NCI-H187 treated with DMSO at 0.1 percent for 48 hours (cell line): ENCODE results near the gene TMEM229B.

Experiments used
- DNase-seq: peaks from one replicate; lab custom pipeline; 2025; lab: John Stamatoyannopoulos, UW

The TMEM229B gene

DNA sequence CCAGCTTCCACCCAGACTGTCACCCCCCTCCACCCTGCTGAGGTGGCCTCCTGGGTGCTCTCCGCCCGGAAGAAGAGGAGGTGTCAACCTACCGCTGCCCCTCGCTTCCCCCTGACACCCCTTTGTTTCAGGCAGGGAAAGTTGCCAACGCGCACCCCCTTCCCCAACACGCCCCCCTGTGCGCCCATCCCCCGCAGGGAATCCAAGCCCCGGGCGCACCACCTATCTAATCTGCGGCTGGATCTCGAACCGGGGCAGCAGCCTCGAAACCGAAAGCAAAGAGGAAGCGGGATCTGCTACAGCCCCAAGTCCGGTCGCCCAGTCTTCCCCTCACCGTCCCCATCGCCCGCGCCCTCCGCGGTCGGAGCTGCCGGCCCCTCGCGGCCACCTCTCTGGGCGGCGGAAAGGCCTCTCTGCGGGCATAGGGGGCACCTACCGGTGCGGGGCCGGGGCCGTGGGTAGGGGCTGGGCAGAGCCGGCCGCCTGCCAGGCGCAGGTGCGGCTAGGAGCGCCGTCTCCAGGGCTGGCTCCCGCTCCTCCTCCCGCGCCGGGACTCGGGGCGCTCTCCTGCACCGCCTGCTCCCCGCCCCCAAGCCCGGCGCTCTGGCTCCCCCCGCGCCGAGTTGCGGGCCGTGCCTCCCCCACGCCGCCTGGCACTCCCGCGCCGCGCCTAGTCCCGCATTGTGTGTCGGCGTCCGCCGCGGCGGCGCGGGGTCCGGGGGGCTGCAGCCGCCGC is 26.3 kb upstream of the TMEM229B start:
- no peak for DNase-seq

DNA sequence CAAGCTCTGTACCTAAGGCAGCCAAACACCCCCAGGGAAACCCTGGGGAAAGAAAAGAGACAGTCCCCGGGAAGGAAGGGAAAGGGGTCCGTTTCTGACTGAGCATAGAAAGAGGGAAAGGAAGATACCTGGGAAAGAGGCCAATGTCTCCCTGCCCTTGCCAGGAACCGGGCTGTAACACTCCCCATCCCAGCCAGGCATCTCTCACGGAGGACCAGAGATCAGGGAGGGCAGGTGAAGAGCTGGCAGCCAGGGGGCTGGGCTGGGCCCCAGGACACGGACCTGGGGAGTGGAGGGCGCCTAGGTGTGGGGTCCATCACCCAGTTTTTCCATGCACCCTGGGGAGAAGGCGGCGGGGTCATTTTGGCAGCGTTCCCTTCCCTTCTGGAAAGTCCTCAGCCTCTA is 25.7 kb upstream of the TMEM229B start:
- DNase-seq: no peak

DNA sequence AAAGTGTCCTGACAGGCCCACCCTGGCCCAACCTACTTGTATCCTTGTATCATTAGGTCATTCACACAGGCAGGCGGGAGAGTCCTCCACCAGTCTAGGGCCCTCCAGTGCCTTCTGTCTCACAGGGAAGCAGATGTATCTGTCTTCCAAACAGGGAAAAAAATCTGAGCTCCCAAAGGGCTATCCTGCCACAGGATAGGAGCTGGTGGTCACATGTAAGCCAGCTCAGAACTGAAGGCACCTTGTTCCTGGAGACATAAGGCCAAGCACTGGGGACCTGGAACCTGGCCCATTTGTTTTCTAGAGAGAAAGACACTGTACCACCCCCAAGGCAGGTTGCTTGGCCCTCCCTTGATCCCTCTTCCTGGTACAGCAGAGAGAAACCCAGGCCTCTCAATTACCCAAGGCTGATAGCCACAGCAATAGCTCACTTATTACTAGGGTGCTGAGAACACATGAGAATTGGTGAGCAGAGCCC is 25.1 kb upstream of the TMEM229B start:
- no peak for DNase-seq

DNA sequence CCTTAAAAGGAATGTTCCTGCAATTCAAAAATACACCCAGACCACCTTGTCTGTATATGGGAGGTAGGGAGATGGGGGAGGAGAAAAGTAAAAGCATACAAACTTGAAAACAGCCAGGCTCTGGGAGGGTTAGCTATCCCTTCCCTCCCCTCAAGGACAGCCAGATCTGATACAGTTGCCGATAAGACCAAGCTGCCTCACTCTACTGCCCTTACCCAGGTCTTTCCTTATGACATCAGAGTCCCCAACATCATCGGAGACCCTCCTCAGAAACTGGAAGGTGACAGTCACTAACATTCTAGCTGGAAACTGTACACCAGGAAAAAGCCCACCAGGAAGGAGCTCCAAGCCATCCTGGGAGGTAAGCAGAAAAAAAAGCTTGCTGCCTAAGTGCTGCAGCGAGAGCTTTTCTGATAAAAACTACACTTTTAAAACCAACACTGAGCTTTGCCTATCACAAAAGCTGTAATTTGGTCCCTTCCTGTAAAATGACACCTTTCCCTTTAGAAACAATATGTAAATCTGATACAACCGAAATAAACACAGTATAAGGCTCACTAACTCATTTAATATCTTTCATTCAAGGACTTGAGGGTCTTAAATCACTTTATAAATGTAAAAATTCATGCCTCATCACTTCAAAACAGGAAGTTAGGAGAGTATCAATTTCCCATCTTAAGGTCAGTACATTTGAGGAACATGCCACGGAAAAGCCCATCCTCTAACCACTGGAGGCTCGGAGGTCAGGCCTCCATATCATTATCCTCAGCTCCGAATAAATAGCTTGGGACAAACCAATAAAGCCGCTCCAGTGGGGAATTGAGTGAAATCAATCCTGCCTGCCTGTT is 24.2 kb upstream of the TMEM229B start:
- no peak for DNase-seq

DNA sequence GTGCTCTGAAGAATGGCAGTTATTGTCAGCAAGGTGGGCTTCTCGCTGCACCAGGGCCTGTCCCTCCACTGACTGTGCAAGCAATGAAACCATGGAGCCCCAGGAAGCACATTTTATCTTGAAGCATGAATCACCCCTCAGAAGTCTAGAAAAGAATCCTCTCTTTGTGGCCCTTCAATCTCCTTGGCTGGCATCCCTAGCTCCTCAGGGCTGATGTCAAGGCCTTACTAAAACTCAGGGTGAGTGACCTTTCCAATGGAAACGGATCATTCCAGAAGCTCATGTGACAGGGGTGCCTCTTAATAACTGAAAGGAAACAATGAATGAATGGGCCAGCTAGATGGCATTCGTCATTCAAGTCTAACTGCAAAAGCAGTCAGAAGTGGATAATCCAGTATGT is 22.3 kb upstream of the TMEM229B start:
- no peak for DNase-seq

DNA sequence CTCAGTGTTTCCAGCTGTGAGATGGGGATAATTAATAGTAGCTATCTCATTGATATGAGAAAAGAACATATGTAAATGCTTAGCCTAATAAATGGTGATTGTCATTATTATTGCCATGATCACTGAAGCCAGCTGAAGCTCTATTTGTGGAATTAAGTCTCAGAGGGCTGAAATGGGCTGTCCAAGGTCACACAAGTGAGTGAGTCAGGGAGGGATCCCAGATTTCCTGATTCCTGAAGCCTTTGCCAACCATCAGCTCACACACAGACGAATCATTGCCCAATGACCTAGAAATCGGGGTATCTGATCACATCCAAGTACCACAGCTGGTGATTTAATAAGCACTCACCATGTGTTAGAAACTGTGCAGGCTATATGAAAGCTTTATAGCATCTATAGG is 21.6 kb upstream of the TMEM229B start:
- DNase-seq: no peak

DNA sequence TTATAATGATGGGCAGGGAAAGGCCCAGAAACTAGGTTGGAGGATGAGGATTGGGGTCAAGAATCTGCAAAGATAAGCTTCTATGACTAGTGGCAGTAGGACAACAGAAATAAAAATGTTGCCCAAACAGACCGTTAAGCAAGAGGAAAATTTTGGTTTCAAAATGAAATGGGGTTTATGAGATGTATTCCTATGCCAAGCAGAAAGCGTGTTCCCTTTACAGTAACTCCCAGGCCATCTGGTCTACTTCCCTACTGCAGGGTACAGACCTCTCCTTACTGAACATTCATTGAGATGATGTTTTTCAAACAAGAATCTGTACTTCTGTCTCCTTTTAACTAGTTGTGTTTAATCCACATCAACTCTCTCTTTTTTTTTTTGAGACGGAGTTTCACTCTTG is 20.4 kb upstream of the TMEM229B start:
- no peak for DNase-seq

DNA sequence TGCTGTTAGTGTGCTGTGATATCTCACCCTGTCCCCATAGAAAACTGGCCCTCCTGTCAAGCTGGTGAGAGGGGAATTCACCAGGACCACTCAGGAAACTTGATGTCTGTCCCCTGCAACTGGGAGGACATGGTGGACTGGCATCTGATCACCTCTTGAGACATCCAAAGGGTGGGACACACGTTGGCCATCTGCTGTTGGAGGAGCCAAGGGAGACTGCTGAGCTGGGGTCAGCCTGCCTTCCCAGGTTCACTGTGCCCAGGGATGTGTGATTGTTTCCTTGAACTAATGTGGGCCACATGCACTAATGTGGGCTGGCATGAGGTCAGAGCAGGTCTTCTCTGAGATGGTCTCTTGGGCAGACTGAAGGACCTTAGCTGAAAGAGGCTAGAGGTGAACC is 16.7 kb upstream of the TMEM229B start:
- no peak for DNase-seq

DNA sequence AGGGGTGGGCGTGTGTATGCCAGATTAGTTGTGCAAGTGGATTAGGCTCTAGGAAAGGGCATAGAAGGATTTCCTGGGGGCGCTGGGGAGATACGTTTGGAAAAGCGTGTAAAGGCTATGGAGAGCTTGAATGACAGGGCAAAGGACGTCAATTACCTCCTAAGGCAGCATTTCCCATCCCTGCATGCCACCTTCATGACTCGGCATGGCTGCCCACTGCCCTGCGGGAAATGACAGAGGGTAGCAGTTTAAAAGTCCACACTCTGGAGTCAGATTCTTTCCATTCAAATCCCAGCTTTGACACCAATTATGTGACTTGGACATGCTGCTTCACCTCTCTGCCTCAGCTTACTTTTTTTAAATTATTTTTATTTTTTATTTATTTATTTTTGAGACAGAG is 14.8 kb upstream of the TMEM229B start:
- DNase-seq: no peak

DNA sequence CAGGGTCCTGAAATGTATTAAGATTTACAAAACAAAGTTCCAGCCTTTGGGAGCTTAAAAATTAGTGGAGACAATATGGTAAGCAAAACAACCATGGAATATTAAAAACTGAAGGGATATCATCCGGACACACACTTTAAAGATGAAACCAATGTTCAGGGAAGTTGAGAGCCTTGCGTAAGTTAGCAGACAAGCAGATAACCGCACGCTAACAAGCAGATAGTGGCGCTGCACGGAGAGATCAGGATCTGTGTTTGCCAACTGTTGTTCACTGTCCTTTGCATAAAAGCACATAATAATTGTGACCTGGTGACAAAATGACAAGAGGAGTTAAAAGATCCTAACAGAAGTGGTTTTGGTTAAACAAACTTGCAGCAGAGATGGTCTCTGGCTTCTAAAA is 14.3 kb upstream of the TMEM229B start:
- no peak for DNase-seq

DNA sequence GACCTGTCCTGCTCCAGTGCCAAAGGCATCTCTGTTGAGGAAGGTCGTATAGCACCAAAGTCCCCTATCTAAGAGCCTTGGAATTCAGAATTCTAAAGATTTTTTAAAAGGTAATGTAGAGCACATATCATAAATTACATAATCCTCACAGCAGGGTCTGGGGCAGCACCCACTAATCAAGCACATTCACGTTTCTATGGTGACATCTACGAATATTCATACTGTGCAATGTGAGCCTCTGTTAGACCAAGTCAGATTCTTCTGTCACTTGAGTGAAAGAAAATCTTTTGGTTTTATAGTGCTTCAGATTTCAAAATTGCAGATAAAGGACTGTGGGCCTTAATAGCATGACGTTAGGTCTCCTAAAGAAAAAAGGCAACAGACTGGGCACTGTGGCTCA is 13.1 kb upstream of the TMEM229B start:
- DNase-seq: no peak

DNA sequence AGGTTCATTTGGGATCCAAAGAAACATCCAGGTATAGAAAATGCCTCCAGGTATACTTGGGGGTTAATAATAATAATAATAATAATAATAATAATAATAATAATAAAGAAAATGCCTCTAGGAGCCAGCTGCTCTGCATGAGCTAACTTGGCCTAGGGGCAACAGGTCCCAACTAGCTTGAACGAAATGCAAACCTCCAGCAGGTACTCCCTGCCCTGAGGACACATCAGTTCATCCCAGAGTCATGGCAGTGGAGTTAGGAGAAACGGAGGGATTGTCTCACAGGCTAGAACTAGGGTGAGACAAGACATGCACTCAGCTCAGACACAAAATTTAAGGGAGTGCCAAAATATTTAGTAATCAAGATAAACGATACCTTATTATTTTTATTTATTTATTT is 12.5 kb upstream of the TMEM229B start:
- DNase-seq: no peak

DNA sequence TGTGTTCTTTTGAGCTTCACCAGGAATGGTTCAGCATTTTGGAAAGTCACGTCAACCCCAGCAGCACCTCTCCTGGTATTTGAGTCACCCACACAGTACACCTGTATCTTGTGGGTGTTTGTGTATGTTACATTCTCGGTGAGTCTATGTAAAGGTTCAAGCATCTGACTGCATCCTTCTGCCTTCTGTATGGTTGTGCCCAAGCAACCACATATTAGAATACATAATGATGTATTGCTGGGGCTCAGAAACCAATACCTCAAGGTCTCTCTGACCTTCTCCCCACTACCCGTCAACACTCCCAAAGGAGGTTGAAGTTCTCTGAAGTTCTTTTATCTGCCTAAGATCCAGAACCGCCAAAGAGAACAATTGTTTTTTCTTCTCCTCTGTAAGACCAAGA is 9.2 kb upstream of the TMEM229B start:
- no peak for DNase-seq

DNA sequence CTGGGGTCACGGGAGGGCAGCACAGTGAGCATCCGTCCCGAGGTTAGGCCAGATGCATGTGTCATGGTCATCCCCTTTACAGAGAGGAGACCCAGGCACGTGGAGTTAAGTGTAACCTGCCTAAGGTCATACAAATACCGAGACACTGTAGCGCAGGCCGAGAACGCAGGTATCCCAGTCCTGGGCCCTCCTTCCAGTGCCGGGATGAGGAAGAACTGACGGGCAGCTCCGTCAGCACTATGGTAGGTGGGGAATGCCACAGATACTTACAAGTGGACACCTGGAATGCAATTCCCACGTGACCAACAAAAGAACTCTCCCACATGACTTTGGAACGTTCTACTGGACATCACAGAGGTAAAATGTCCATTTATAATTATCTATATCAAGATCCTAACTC is 8.7 kb upstream of the TMEM229B start:
- DNase-seq: no peak

DNA sequence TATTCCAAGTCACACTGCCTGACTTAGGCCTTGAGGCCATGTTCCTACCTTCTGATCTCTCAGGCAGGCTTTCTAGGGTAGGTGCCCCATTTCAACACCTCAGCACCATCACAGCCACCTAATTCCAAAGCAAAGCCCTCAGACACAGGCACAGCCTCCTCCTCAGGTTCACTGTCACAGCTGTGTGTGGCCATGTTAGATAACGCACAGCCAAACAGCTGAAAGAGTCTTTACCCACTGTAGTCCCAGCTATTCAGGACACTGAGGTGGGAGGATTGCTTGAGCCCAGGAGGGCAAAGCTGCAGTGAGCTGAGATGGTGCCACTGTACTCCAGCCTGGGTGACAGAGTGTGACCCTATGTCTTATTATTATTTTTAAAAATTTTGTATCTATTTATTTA is 7.3 kb upstream of the TMEM229B start:
- DNase-seq: no peak

DNA sequence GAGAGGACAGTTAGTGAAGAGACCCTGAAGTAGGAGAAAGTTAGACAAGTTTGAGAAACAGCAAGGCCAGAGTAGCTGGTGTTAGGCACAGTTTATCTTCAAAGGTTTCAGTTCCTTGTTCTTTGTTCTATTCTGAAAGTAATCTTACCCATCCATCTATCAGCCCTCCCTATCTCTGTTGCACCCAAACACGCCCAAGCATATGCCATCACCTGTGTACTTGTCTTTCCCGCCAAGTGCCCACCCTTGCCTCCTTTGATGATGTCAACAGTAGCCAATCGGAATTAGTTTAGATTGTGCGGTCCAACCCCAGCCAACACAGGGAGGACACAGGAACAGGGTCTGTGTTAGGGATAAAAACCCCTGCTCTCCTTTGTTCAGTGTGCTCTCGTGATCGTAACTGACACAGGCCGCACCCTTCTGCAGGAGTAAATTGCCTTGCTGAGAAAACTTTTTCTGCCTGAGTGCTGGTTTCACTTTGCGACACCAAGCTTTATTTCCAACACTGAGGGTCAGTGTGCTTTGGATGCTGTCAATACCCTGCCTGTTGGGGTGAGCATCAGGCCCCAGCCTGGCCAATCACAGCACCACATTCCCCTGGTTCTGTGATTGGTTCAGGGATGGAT is 4.7 kb upstream of the TMEM229B start:
- DNase-seq: no peak

DNA sequence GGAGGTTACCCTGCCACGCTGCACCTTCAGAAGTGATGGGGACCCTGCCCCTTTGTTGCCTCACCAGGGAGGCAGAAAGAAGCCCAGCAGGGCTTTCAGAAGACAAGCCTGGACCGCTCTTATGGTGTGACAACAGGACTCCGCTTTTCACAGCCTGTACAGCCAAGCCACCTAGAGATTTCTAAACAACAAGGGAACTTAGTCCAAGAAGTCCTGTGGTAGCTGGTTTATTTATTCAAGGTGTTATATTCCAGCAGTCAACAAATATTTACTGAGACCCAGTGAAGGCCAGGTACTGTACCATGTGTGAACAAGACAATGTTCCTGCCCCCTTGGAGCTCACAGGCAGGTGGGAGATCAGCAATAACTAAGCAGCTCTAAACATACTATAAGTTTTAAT is 4.0 kb upstream of the TMEM229B start:
- no peak for DNase-seq

DNA sequence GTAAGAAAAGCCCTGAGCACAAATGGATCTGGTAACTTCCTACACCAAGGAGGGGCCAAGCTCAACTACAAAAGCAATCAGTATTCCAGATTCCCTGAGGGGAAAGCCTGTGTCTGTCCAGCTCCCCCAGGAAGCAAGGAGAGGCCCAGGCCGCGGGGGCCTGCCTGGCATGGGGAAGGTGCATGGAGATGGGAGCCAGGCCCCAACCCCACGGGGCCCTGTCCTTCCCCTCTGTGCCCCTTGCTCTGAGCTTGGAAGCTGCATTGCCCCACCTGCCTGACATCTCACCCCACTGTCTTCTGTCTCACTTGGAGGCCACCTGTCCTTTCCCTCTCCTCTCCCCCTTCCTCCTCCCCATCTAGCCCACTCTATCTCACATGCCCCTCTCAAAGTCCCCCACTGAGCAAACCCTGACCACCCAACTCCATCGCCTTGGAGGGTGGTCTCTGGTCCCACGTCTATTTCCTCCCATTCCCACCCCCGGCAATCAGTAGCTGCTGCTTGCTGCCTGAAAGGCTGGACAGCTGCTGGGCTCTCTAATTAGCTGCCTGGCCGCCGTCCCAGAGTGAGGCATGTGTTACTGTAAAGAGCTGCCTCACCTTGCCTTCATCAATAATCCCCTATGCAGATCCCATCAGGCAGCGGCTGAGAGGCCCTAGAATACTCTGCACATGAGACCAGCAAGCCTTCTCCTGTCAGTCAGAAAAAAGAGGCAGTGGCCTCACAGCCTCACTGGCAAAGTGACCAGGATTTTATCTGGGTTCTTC is 3.4 kb upstream of the TMEM229B start:
- DNase-seq: no peak

DNA sequence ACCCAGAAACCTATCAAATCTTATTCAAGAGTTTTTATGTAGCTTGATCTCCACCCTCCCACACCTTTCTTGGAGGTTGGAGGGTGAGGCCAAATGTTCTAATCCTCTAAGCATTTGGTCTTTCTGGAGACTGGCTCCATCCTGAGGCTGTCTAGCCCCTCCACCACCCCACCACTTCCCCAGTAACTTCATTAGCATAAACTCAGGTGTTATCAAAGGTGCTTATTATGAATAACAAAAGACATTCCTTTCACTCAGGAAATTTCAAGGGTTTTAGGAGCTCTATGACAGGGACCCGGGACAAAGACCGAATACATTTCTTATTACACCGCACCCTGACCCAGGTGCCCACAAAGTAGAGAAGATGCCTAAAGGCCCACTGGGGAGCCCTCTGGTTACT is 2.8 kb upstream of the TMEM229B start:
- DNase-seq: no peak

DNA sequence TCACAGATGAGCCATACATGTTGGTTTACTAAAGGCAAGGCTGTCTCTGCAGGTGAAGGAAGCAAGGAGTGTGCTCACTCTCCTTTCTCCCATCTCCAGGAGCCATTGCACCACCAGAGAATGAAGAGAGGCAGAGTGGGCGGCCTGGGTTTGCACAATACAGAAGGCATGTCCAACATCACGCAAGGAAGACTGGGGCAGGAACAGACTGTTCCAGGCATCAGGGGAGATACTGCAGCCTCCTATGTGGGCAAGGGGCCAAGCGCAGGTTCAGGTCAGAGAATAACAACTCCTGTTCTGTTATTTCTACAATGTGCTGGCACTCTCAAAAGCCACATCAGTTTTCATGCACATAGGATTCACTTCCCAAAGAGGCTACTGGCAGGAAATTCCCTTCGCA is 1.7 kb upstream of the TMEM229B start:
- no peak for DNase-seq

DNA sequence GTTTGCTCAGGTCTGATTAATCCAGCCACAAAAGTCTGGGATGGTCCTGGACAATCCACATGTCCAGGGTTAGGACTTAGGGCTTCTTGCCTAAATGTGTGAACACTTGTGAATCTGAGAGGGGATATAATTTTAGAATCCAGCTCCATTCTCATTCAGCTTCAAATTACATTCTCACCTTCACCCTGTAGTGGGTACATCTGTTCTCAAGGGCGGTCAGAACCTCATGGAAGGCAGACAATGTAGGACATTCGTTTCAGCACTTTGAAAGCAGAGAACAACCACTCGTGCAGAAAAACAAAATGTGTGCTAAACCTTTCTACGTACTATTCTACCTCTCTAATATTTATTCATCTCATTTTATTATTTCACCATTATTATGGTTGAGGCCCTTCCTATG is 1.2 kb downstream of the TMEM229B start:
- DNase-seq: no peak

DNA sequence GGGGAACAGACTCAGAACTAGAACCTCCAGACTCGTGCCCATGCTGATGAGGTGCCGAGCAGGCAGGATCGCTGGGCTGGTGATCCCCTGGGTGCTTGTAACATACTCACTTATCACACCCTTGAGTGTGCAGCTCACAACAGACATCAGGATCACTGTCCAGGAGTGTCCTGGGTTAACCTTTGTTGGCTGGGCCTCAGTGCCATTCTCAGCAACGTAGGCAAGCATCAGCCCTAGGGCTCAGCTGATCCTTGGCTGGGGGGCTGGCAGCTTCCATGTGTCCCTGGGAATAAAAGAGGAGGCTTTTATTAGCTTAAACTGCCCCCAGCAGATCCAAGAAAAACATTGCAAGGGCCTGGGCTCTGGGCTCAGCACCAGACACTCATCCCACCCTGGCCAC is 1.6 kb downstream of the TMEM229B start:
- no peak for DNase-seq
